HG03280 (cell line): Measurements from ENCODE around the gene DZIP1L.

Source experiments
- ATAC-seq: cut with Tn5 transposase; IDR thresholded peaks from one replicate; pipeline ENCODE4 v1.9.1; 2021; ENCODE audit warnings: mild to moderate bottlenecking, moderate library complexity; ENCODE audit not compliant: unreplicated experiment

DZIP1L gene

GRCh38 chr3:138042043-138042442, 73.4 kb downstream of the DZIP1L start:
- no peak for ATAC-seq

- ATAC-seq = no peak
These were observed 76.5 kb downstream of the DZIP1L start for GRCh38 chr3:138038725-138039462.

- no peak for ATAC-seq
These were observed 78.8 kb downstream of the DZIP1L start for GRCh38 chr3:138036572-138036971.

GRCh38 chr3:138034918-138035317, 80.5 kb downstream of the DZIP1L start:
- no peak for ATAC-seq

- no peak for ATAC-seq
These were observed 82.2 kb downstream of the DZIP1L start for GRCh38 chr3:138033202-138033691.

- no peak for ATAC-seq
These were observed 82.8 kb downstream of the DZIP1L start for GRCh38 chr3:138032567-138032966.

GRCh38 chr3:138031536-138031935, 83.9 kb downstream of the DZIP1L start:
- no peak for ATAC-seq

GRCh38 chr3:138030734-138031280, 84.6 kb downstream of the DZIP1L start:
- ATAC-seq = no peak

- no peak for ATAC-seq
These were observed 87.6 kb downstream of the DZIP1L start for GRCh38 chr3:138027821-138028220.

GRCh38 chr3:138025553-138025952, 89.9 kb downstream of the DZIP1L start:
- ATAC-seq = no peak

GRCh38 chr3:138023754-138024153, 91.7 kb downstream of the DZIP1L start:
- ATAC-seq = no peak

GRCh38 chr3:138019281-138020069, 95.9 kb downstream of the DZIP1L start:
- no peak for ATAC-seq

- ATAC-seq = no peak
These were observed 99.3 kb downstream of the DZIP1L start for GRCh38 chr3:138016065-138016464.

GRCh38 chr3:138012526-138012925, 102.9 kb downstream of the DZIP1L start:
- ATAC-seq = no peak
